ENCODE results near the gene ADPGK. TPM values are rescaled to one million over a fixed set of nuclear protein-coding genes. Genes with fewer than 3 reads are reported as not detected.

The ADPGK gene
- polyA plus RNA-seq, 2 donors, result 19.3 to 24.7 TPM

DNA sequence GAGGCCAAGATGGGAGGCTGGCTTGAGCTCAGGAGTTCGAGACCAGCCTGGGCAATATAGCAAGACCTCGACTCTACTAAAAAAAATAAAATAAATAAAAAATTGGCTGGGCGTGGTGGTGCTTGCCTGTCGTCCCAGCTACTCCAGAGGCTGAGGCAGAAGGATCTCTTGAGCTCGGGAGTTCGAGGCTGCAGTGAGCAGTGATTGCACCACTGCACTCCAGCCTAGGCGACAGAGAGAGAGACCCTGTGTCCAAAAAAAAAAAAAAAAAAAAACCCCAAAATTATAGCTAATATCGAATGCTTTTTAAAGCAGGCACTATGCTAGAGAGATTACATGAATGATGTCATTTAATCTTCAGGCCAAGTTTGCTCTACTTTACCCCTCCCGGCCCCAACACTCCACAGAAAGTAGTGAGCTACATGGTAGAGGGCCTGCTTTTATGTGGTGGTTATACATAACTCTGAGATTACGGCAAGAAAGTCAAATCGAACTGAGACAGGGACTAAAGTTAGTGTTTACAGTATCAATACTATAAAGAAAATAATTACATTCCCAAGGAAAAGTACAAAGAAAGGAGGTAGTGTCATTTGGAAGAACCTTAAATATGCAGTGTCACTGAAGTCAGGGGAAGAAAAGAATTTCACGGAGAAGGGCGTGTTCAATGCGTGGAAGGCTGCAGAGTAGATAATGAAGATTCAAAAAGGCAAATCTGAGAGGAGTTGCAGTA is 1.1 kb downstream of the ADPGK start:
- 35 to 39% methylated on average over 14 of the region's 14 CpGs for WGBS, 2 donors
- H3K36me3 ChIP-seq (ENCODE audit: control insufficient read depth in 2 of 2, insufficient read depth in 2 of 2, low read length in 1 of 2), result no peaks in the 10 kb centered on the region
- H3K4me3 ChIP-seq (ENCODE audit: low read depth in 1 of 2, low read length in 2 of 2), result peak overlapping the region; percentile 75 to 97
- H3K9me3 ChIP-seq (ENCODE audit: control insufficient read depth in 2 of 2, insufficient read depth in 1 of 2, low read depth in 1 of 2, low read length in 1 of 2), result no peaks in the 10 kb centered on the region
- no peaks in the 10 kb centered on the region for H3K27me3 ChIP-seq (ENCODE audit: control insufficient read depth in 1 of 2, insufficient read depth in 2 of 2, low read length in 2 of 2)
- H3K27ac ChIP-seq (ENCODE audit: low read depth in 2 of 2, low read length in 1 of 2), result peak overlapping the region; percentile 89 to 99
- H3K4me1 ChIP-seq (ENCODE audit: control insufficient read depth in 2 of 2, insufficient read depth in 2 of 2, low read length in 1 of 2), result no peaks in the 10 kb centered on the region

GRCh38 chr15:72781631-72782030 is 1.9 kb downstream of the ADPGK start:
- Histone ChIP-seq H3K9me3 (ENCODE audit: control insufficient read depth in 2 of 2, insufficient read depth in 1 of 2, low read depth in 1 of 2, low read length in 1 of 2) (no peaks in the 10 kb centered on the region), H3K27ac (ENCODE audit: low read depth in 2 of 2, low read length in 1 of 2) (no peak overlapping the region), H3K27me3 (ENCODE audit: control insufficient read depth in 1 of 2, insufficient read depth in 2 of 2, low read length in 2 of 2) (no peaks in the 10 kb centered on the region), H3K36me3 (ENCODE audit: control insufficient read depth in 2 of 2, insufficient read depth in 2 of 2, low read length in 1 of 2) (no peaks in the 10 kb centered on the region), H3K4me3 (ENCODE audit: low read depth in 1 of 2, low read length in 2 of 2) (no peak overlapping the region), H3K4me1 (ENCODE audit: control insufficient read depth in 2 of 2, insufficient read depth in 2 of 2, low read length in 1 of 2) (no peaks in the 10 kb centered on the region)
- 85 to 87% methylated on average over 6 of the region's 6 CpGs for WGBS, 2 donors

GRCh38 chr15:72778796-72779195 is 4.8 kb downstream of the ADPGK start:
- Histone ChIP-seq H3K4me1 (ENCODE audit: control insufficient read depth in 2 of 2, insufficient read depth in 2 of 2, low read length in 1 of 2) (no peaks in the 10 kb centered on the region), H3K36me3 (ENCODE audit: control insufficient read depth in 2 of 2, insufficient read depth in 2 of 2, low read length in 1 of 2) (peaks cover 3% of the 10 kb centered on the region in 2 donors), H3K4me3 (ENCODE audit: low read depth in 1 of 2, low read length in 2 of 2) (no peak overlapping the region), H3K27me3 (ENCODE audit: control insufficient read depth in 1 of 2, insufficient read depth in 2 of 2, low read length in 2 of 2) (no peaks in the 10 kb centered on the region), H3K27ac (ENCODE audit: low read depth in 2 of 2, low read length in 1 of 2) (no peak overlapping the region), H3K9me3 (ENCODE audit: control insufficient read depth in 2 of 2, insufficient read depth in 1 of 2, low read depth in 1 of 2, low read length in 1 of 2) (no peaks in the 10 kb centered on the region)
- WGBS, 2 donors, result 75 to 82% methylated on average over 6 of the region's 6 CpGs

GRCh38 chr15:72774696-72775383 is 8.7 kb downstream of the ADPGK start:
- Histone ChIP-seq H3K9me3 (ENCODE audit: control insufficient read depth in 2 of 2, insufficient read depth in 1 of 2, low read depth in 1 of 2, low read length in 1 of 2) (no peaks in the 10 kb centered on the region), H3K4me3 (ENCODE audit: low read depth in 1 of 2, low read length in 2 of 2) (no peak overlapping the region), H3K27me3 (ENCODE audit: control insufficient read depth in 1 of 2, insufficient read depth in 2 of 2, low read length in 2 of 2) (no peaks in the 10 kb centered on the region), H3K27ac (ENCODE audit: low read depth in 2 of 2, low read length in 1 of 2) (no peak overlapping the region), H3K36me3 (ENCODE audit: control insufficient read depth in 2 of 2, insufficient read depth in 2 of 2, low read length in 1 of 2) (peaks cover 8 to 11% of the 10 kb centered on the region in 2 donors), H3K4me1 (ENCODE audit: control insufficient read depth in 2 of 2, insufficient read depth in 2 of 2, low read length in 1 of 2) (no peaks in the 10 kb centered on the region)
- WGBS, 2 donors, result 74 to 87% methylated on average over 2 of the region's 2 CpGs

DNA sequence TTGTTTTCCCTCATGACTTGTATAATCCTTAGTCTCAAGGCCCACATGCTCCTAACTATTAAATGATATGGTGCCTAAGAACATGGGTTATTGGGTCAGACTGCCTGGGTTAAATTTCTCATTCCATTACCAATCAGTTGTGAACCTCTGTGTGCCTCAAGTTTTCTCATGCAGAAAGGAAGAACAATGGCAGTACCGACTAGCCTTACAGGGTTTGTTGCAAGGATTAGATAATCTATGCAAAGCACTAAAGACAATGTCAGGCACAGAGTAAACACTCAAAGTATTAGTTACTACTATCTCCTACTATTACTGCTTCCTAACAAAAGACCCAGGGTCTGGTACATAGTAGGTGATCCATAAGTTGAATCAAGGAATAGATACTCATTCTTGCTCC is 12.2 kb downstream of the ADPGK start:
- no peaks in the 10 kb centered on the region for H3K4me1 ChIP-seq (ENCODE audit: control insufficient read depth in 2 of 2, insufficient read depth in 2 of 2, low read length in 1 of 2)
- H3K36me3 ChIP-seq (ENCODE audit: control insufficient read depth in 2 of 2, insufficient read depth in 2 of 2, low read length in 1 of 2), result peaks cover 8 to 11% of the 10 kb centered on the region in 2 donors
- peaks cover 3 to 5% of the 10 kb centered on the region in 2 donors for H3K9me3 ChIP-seq (ENCODE audit: control insufficient read depth in 2 of 2, insufficient read depth in 1 of 2, low read depth in 1 of 2, low read length in 1 of 2)
- no peak overlapping the region for H3K27ac ChIP-seq (ENCODE audit: low read depth in 2 of 2, low read length in 1 of 2)
- 56 to 59% methylated on average over 1 of the region's 1 CpG for WGBS, 2 donors
- no peak overlapping the region for H3K4me3 ChIP-seq (ENCODE audit: low read depth in 1 of 2, low read length in 2 of 2)
- no peaks in the 10 kb centered on the region for H3K27me3 ChIP-seq (ENCODE audit: control insufficient read depth in 1 of 2, insufficient read depth in 2 of 2, low read length in 2 of 2)

DNA sequence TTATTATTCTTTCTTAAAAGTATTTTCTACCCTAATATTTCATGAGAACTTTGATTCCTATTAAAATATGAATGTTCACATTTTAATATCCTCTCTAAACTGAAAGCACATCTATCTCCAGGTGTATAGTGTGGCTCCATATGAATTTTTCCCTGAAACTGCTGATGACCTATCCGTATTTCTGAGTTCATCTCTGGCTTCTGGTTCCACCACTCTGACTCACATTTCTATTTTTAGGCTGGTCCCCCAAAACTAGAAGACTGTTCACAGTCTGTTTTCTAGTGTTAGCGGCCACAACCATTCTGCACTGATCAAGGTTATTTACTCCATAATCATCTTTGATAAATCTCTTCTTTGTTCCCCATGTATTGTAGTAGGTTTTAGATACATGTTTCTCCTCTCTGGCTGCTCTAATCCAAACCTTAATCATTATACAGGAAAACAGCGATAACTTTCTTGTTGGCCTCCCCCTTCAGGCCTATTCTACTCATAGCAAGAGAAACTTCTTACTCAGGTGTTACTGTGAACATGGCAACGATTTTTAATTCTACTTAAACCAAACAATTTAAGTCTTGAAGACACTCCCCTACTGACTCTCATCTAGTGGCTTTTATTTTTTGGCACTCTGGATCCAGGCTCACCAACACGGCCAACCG is 12.8 kb downstream of the ADPGK start:
- 81 to 83% methylated on average over 6 of the region's 6 CpGs for WGBS, 2 donors
- Histone ChIP-seq H3K4me3 (ENCODE audit: low read depth in 1 of 2, low read length in 2 of 2) (no peak overlapping the region), H3K36me3 (ENCODE audit: control insufficient read depth in 2 of 2, insufficient read depth in 2 of 2, low read length in 1 of 2) (peaks cover 8 to 11% of the 10 kb centered on the region in 2 donors), H3K27me3 (ENCODE audit: control insufficient read depth in 1 of 2, insufficient read depth in 2 of 2, low read length in 2 of 2) (no peaks in the 10 kb centered on the region), H3K27ac (ENCODE audit: low read depth in 2 of 2, low read length in 1 of 2) (no peak overlapping the region), H3K4me1 (ENCODE audit: control insufficient read depth in 2 of 2, insufficient read depth in 2 of 2, low read length in 1 of 2) (no peaks in the 10 kb centered on the region), H3K9me3 (ENCODE audit: control insufficient read depth in 2 of 2, insufficient read depth in 1 of 2, low read depth in 1 of 2, low read length in 1 of 2) (peaks cover 3 to 5% of the 10 kb centered on the region in 2 donors)

DNA sequence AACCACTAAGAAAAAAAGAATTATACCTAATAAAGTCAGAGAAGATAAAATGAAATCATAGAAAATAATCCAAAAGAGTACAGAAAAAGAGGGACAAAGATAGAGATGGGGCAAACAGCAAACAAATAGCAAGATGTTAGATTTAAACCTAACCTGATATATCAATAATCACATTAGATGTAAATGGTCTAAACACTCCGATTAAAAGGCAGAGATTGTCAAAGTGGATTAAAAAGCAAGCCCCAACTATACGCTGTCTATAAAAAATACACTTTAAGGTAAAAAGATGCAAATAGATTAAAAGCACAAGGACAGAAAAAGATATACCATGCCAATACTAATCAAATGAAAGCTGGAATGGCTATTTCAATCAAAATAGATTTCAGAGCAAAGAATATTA is 16.8 kb downstream of the ADPGK start:
- H3K4me3 ChIP-seq (ENCODE audit: low read depth in 1 of 2, low read length in 2 of 2), result no peak overlapping the region
- H3K36me3 ChIP-seq (ENCODE audit: control insufficient read depth in 2 of 2, insufficient read depth in 2 of 2, low read length in 1 of 2), result peaks cover 2 to 5% of the 10 kb centered on the region in 2 donors
- peaks cover 3 to 5% of the 10 kb centered on the region in 2 donors for H3K9me3 ChIP-seq (ENCODE audit: control insufficient read depth in 2 of 2, insufficient read depth in 1 of 2, low read depth in 1 of 2, low read length in 1 of 2)
- H3K27ac ChIP-seq (ENCODE audit: low read depth in 2 of 2, low read length in 1 of 2), result no peak overlapping the region
- no peaks in the 10 kb centered on the region for H3K4me1 ChIP-seq (ENCODE audit: control insufficient read depth in 2 of 2, insufficient read depth in 2 of 2, low read length in 1 of 2)
- 95 to 99% methylated on average over 2 of the region's 2 CpGs for WGBS, 2 donors
- H3K27me3 ChIP-seq (ENCODE audit: control insufficient read depth in 1 of 2, insufficient read depth in 2 of 2, low read length in 2 of 2), result no peaks in the 10 kb centered on the region

DNA sequence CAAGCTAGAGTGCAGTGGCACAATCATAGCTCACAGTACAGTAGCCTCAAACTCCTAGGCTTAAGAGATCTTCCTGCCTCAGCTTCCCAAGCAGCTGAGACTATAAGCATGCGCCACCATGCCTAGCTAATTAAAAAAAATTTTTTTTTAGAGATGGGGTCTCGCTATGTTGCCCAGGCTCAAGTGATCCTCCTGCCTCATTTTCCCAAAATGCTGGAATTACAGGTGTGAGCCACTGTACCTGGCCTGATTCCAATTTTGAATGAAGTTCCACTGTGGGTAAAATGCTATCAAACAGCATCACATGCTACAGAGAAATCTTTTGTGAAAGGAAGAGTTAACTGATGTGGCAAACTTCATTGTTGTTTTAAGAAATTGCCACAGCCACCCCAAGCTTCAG is 17.5 kb downstream of the ADPGK start:
- H3K4me3 ChIP-seq (ENCODE audit: low read depth in 1 of 2, low read length in 2 of 2), result no peak overlapping the region
- H3K27ac ChIP-seq (ENCODE audit: low read depth in 2 of 2, low read length in 1 of 2), result no peak overlapping the region
- peaks cover 0 to 3% of the 10 kb centered on the region in 2 donors for H3K36me3 ChIP-seq (ENCODE audit: control insufficient read depth in 2 of 2, insufficient read depth in 2 of 2, low read length in 1 of 2)
- 94 to 98% methylated on average over 2 of the region's 2 CpGs for WGBS, 2 donors
- H3K27me3 ChIP-seq (ENCODE audit: control insufficient read depth in 1 of 2, insufficient read depth in 2 of 2, low read length in 2 of 2), result no peaks in the 10 kb centered on the region
- H3K4me1 ChIP-seq (ENCODE audit: control insufficient read depth in 2 of 2, insufficient read depth in 2 of 2, low read length in 1 of 2), result no peaks in the 10 kb centered on the region
- H3K9me3 ChIP-seq (ENCODE audit: control insufficient read depth in 2 of 2, insufficient read depth in 1 of 2, low read depth in 1 of 2, low read length in 1 of 2), result peaks cover 3 to 5% of the 10 kb centered on the region in 2 donors

- Histone ChIP-seq H3K4me3 (ENCODE audit: low read depth in 1 of 2, low read length in 2 of 2) (no peak overlapping the region), H3K9me3 (ENCODE audit: control insufficient read depth in 2 of 2, insufficient read depth in 1 of 2, low read depth in 1 of 2, low read length in 1 of 2) (peaks cover 3 to 5% of the 10 kb centered on the region in 2 donors), H3K36me3 (ENCODE audit: control insufficient read depth in 2 of 2, insufficient read depth in 2 of 2, low read length in 1 of 2) (peaks cover 0 to 2% of the 10 kb centered on the region in 2 donors), H3K4me1 (ENCODE audit: control insufficient read depth in 2 of 2, insufficient read depth in 2 of 2, low read length in 1 of 2) (no peaks in the 10 kb centered on the region), H3K27ac (ENCODE audit: low read depth in 2 of 2, low read length in 1 of 2) (no peak overlapping the region), H3K27me3 (ENCODE audit: control insufficient read depth in 1 of 2, insufficient read depth in 2 of 2, low read length in 2 of 2) (no peaks in the 10 kb centered on the region)
- 92 to 97% methylated on average over 3 of the region's 3 CpGs for WGBS, 2 donors
These were observed 18.9 kb downstream of the ADPGK start for GRCh38 chr15:72764656-72765055.
